GM19238 (cell line): ENCODE data around the gene FOXD4L1.
"Not testable (repeated sequence)": the region's sequence is repeated elsewhere in the genome, so short reads cannot be mapped to it uniquely, and the experiment has no call there.

ENCODE experiments used
- DNase-seq: peaks from one replicate; pipeline ENCODE4 v3.0.0; 2011; ENCODE audit warnings: low spot score; ENCODE audit not compliant: insufficient read length

The FOXD4L1 gene

GRCh38 chr2:113524986-113525385 is 26.5 kb downstream of the FOXD4L1 start:
- DNase-seq, result not testable (repeated sequence)

GRCh38 chr2:113527350-113528045 is 29.0 kb downstream of the FOXD4L1 start:
- DNase-seq, result not testable (repeated sequence)

- not testable (repeated sequence) for DNase-seq
These were observed 29.7 kb downstream of the FOXD4L1 start for GRCh38 chr2:113528126-113528525.

GRCh38 chr2:113528904-113529303 is 30.4 kb downstream of the FOXD4L1 start:
- DNase-seq, result not testable (repeated sequence)

GRCh38 chr2:113532991-113533390 is 34.5 kb downstream of the FOXD4L1 start:
- DNase-seq, result not testable (repeated sequence)

GRCh38 chr2:113536573-113536972 is 38.1 kb downstream of the FOXD4L1 start:
- DNase-seq, result not testable (repeated sequence)

- DNase-seq, result not testable (repeated sequence)
These were observed 42.4 kb downstream of the FOXD4L1 start for GRCh38 chr2:113540834-113541203.

GRCh38 chr2:113541204-113541975 is 42.9 kb downstream of the FOXD4L1 start:
- DNase-seq, result not testable (repeated sequence)

- not testable (repeated sequence) for DNase-seq
These were observed 43.6 kb downstream of the FOXD4L1 start for GRCh38 chr2:113541976-113542485.

GRCh38 chr2:113542529-113542928 is 44.1 kb downstream of the FOXD4L1 start:
- not testable (repeated sequence) for DNase-seq
